Measurements from ENCODE around the gene ABCC8. TPM values are rescaled to one million over a fixed set of nuclear protein-coding genes. Genes with fewer than 3 reads are reported as not detected.

ABCC8 gene
- total RNA-seq, 2 donors from 2014 or later = 0.55 TPM; not detected in 1

DNA sequence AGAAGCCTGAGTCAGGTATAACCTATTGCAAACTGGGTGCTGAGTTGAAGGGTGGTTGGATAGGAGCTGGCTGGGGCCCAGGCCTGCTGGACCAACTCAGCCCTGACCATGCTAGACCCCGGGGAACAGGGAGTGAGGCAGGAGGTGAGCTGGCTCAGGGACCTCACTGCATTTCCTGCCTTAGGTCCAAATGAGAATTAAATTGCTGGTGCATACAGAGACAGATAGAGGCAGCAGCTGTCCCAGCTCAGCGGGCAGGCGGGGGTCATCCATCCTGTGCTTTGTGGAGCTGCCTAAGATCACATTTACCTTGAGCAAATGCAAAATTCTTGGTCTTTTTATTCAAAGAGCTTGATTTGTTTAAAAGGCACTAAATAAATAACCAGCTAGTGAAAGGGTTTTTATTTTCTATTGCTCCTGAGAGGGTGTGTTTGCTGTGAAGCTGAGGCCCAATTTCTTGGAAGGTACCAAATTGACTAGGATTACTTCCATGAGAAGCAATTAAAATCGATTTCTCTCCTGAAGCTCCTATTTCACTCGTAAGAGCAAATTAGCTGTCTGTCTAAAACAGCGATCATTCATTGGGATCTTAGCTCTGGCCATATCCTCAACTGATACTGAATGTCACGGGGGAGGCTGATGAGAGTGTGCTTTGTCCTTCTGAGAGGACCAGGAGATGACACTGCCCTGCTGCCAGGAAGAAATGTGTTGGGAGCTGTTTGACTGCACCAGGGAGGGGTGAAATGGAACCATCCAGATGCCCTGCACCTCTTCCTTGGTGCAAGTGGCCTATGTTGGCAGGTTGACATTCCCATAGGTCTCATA is 42.6 kb upstream of the ABCC8 start:
- no peak overlapping the region for H3K4me3 ChIP-seq (ENCODE audit: low read length)
- Mint-ChIP-seq H3K36me3 (ENCODE audit: low read depth) (no peaks in the 10 kb centered on the region), H3K9me3 (no peaks in the 10 kb centered on the region), H3K27me3 (ENCODE audit: insufficient read depth) (peaks cover 2% of the 10 kb centered on the region), H3K4me3 (no peak overlapping the region), H3K4me1 (no peaks in the 10 kb centered on the region), H3K27ac (no peak overlapping the region)
- DNase-seq = no peak
- H3K9me3 ChIP-seq (ENCODE audit: control insufficient read depth, low read length) = no peaks in the 10 kb centered on the region
- no peaks in the 10 kb centered on the region for H3K27me3 ChIP-seq (ENCODE audit: control insufficient read depth, insufficient read depth, low read length, poor library complexity, severe bottlenecking)
- no peaks in the 10 kb centered on the region for H3K36me3 ChIP-seq (ENCODE audit: control insufficient read depth, insufficient read depth, low read length)
- 77 to 86% methylated on average over 4 to 7 of the region's 7 CpGs for WGBS, 2 experiments (ENCODE audit: insufficient coverage in 1 of 2, insufficient read length in 1 of 2)
- no peak overlapping the region for H3K27ac ChIP-seq (ENCODE audit: low read depth, low read length)
- TF ChIP-seq CTCF (conservative IDR thresholded peaks at IDR 0.05) = no peak
- no peak overlapping the region for H3K9ac ChIP-seq (ENCODE audit: extremely low read depth, low read length, poor library complexity, severe bottlenecking)
- no peaks in the 10 kb centered on the region for H3K4me1 ChIP-seq (ENCODE audit: control insufficient read depth, insufficient read depth, low read length)

DNA sequence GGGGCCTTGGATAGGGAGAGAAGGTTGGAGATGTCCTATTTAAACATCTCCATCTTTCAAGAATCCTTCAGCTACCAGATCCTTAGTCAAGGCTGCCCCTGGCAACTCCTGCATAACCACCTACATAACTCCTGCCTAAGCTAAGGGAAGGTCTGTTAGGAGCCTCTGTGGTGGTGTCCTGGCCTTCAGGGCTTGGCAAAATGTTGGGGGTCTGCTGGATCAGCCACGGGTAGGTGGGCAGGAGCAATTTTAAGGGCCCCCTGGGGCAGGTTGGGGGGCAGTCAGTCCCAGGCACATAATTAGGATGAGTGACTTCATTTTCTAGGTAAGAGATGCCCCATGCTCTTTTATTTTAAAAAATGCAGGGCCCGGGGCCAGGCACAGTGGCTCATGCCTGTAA is 41.7 kb upstream of the ABCC8 start:
- H3K9me3 ChIP-seq (ENCODE audit: control insufficient read depth, low read length) = no peaks in the 10 kb centered on the region
- no peak overlapping the region for H3K9ac ChIP-seq (ENCODE audit: extremely low read depth, low read length, poor library complexity, severe bottlenecking)
- H3K36me3 Mint-ChIP-seq (ENCODE audit: low read depth) = no peaks in the 10 kb centered on the region
- no peak overlapping the region for H3K4me3 Mint-ChIP-seq
- H3K9me3 Mint-ChIP-seq = no peaks in the 10 kb centered on the region
- H3K27ac ChIP-seq (ENCODE audit: low read depth, low read length) = no peak overlapping the region
- 50 to 90% methylated on average over 1 to 2 of the region's 2 CpGs for WGBS, 2 experiments (ENCODE audit: insufficient coverage in 1 of 2, insufficient read length in 1 of 2)
- H3K4me1 Mint-ChIP-seq = no peaks in the 10 kb centered on the region
- no peak overlapping the region for H3K27ac Mint-ChIP-seq
- H3K27me3 Mint-ChIP-seq (ENCODE audit: insufficient read depth) = peaks cover 2% of the 10 kb centered on the region
- DNase-seq = no peak
- no peak for TF ChIP-seq CTCF (conservative IDR thresholded peaks at IDR 0.05)
- H3K4me3 ChIP-seq (ENCODE audit: low read length) = no peak overlapping the region
- H3K36me3 ChIP-seq (ENCODE audit: control insufficient read depth, insufficient read depth, low read length) = no peaks in the 10 kb centered on the region
- H3K4me1 ChIP-seq (ENCODE audit: control insufficient read depth, insufficient read depth, low read length) = no peaks in the 10 kb centered on the region
- H3K27me3 ChIP-seq (ENCODE audit: control insufficient read depth, insufficient read depth, low read length, poor library complexity, severe bottlenecking) = no peaks in the 10 kb centered on the region

DNA sequence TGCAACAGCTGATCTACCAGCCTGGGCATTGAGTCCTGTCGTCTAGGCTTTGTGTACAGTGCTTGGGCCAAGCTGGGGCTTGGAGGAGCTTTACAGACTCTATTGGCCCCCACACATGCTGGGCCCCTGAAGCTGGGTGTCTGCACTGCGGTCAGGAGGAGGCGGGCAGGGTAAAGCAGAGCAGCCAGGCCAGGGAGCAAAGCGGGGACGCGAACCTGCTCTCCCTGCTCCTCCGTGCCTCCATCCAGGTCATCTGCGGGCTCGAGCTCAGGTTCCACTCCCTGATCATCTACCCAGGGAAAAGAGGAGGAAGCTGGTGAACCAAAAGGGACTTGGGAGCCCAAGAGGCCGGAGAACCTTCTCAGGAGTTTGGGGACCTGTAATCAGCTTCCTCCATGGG is 40.5 kb upstream of the ABCC8 start:
- no peak for DNase-seq
- Mint-ChIP-seq H3K27ac (no peak overlapping the region), H3K9me3 (no peaks in the 10 kb centered on the region), H3K4me1 (no peaks in the 10 kb centered on the region), H3K27me3 (ENCODE audit: insufficient read depth) (peaks cover 4% of the 10 kb centered on the region), H3K36me3 (ENCODE audit: low read depth) (no peaks in the 10 kb centered on the region), H3K4me3 (no peak overlapping the region)
- Histone ChIP-seq H3K4me3 (ENCODE audit: low read length) (no peak overlapping the region), H3K9me3 (ENCODE audit: control insufficient read depth, low read length) (no peaks in the 10 kb centered on the region), H3K36me3 (ENCODE audit: control insufficient read depth, insufficient read depth, low read length) (no peaks in the 10 kb centered on the region), H3K27me3 (ENCODE audit: control insufficient read depth, insufficient read depth, low read length, poor library complexity, severe bottlenecking) (no peaks in the 10 kb centered on the region), H3K9ac (ENCODE audit: extremely low read depth, low read length, poor library complexity, severe bottlenecking) (no peak overlapping the region), H3K4me1 (ENCODE audit: control insufficient read depth, insufficient read depth, low read length) (no peaks in the 10 kb centered on the region), H3K27ac (ENCODE audit: low read depth, low read length) (no peak overlapping the region)
- no peak for TF ChIP-seq CTCF (conservative IDR thresholded peaks at IDR 0.05)
- whole genome bisulfite sequencing, 2 experiments (ENCODE audit: insufficient coverage in 1 of 2, insufficient read length in 1 of 2) = 92 to 94% methylated on average over 2 to 10 of the region's 10 CpGs
